Erythroblast (primary cell): ENCODE measurements around the gene NUCKS1.

ENCODE experiments used
- GATA1 ChIP-seq: IDR thresholded peaks from 2 replicates; pipeline ENCODE4 v1.6.1; 2011; ENCODE audit warnings: low read depth, mild to moderate bottlenecking, control low read depth, low read length, moderate library complexity
- POLR2A ChIP-seq: IDR thresholded peaks from 2 replicates; pipeline ENCODE4 v1.6.1; 2011; ENCODE audit warnings: mild to moderate bottlenecking, low read length

DNA sequence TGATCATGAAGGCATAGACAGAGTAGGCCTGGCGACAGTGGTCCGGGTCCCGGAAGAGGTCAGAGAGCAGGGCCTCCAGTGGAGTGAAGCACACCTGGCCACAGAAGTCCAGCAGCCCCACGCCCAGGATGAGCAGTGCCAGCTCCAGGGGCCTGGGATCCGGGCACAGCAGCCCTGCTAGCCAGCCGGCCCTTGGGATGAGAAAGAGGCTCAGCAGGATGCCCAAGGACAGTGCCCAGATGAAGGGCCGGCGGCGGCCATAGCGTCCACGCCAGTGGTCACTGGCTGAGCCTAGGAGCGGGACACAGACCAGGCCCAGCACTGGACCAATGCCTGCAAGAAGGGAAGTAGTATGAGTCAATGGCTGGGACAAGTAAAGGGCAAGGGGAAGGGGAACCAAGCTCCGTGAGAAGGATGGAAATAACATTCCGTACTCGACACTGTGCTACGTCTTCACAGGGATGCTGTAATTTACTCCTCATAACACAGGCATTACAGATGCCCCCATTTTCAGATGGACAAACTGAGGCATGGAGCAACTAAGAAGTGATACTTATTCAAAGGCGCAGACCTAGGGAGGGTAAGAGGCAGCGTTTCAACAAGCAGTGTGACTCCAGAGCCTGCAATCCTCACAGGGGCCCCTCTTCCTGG lies 86.6 kb downstream of the NUCKS1 start:
- TF ChIP-seq POLR2A = no peak
- TF ChIP-seq GATA1 = no peak
